NB4 (cell line): ENCODE results near the gene PLEKHA8.

Experiments
- POLR2A ChIP-seq: IDR thresholded peaks from 2 replicates; pipeline ENCODE4 v1.6.1; 2011; ENCODE audit warnings: mild to moderate bottlenecking; ENCODE audit not compliant: insufficient read length; ENCODE audit errors: extremely low read depth
- TF ChIP-seq, protein P1 (sequence below): IDR thresholded peaks from one replicate; pipeline ENCODE4 v1.5.1; 2012; ENCODE audit warnings: low read depth, low read length
- TF ChIP-seq, protein P2 (sequence below): IDR thresholded peaks from 2 replicates; pipeline ENCODE4 v1.6.1; 2011; ENCODE audit warnings: low read depth, low read length

DNA sequence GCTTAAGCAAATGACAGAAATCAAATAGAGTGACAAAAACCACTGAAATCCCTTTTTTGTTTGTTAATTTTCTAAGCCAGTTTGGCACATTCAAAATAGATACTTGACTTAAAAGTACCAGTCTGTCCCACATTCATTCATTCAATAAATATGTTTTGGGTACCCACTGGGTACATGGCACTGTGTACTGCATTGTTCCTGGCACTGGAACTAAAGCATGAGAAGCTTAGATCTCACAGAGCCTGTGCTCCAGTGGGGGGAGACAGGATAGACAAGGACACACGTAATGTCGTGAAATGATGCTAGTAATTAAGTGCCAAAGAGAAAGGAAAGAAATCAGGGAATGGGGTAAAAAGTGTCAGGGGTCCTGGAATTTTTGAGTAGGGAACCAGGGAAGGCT lies 119.6 kb downstream of the PLEKHA8 start:
- TF ChIP-seq, protein P1, sequence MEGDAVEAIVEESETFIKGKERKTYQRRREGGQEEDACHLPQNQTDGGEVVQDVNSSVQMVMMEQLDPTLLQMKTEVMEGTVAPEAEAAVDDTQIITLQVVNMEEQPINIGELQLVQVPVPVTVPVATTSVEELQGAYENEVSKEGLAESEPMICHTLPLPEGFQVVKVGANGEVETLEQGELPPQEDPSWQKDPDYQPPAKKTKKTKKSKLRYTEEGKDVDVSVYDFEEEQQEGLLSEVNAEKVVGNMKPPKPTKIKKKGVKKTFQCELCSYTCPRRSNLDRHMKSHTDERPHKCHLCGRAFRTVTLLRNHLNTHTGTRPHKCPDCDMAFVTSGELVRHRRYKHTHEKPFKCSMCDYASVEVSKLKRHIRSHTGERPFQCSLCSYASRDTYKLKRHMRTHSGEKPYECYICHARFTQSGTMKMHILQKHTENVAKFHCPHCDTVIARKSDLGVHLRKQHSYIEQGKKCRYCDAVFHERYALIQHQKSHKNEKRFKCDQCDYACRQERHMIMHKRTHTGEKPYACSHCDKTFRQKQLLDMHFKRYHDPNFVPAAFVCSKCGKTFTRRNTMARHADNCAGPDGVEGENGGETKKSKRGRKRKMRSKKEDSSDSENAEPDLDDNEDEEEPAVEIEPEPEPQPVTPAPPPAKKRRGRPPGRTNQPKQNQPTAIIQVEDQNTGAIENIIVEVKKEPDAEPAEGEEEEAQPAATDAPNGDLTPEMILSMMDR = no peak
- no peak for TF ChIP-seq POLR2A
- TF ChIP-seq, protein P2, sequence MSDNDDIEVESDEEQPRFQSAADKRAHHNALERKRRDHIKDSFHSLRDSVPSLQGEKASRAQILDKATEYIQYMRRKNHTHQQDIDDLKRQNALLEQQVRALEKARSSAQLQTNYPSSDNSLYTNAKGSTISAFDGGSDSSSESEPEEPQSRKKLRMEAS = no peak
